Neural crest cell (in vitro differentiated cells): Measurements from ENCODE around the gene ANO4. TPM values are rescaled to one million over a fixed set of nuclear protein-coding genes. Genes with fewer than 3 reads are reported as not detected.

Experiments used
- DNase-seq: peaks from one replicate; pipeline ENCODE4 v3.0.0; 2021; ENCODE audit warnings: low read depth, mixed read lengths, low spot score
- H3K27ac Mint-ChIP-seq: one replicate; pipeline ENCODE4 v1.8.0; 2021; ENCODE audit warnings: mild to moderate bottlenecking, mixed read lengths; ENCODE audit not compliant: unreplicated experiment
- H3K27me3 Mint-ChIP-seq: 2 replicates; pipeline ENCODE4 v1.8.0; 2021; ENCODE audit warnings: low read depth, mild to moderate bottlenecking, mixed read lengths
- H3K36me3 Mint-ChIP-seq: 2 replicates; pipeline ENCODE4 v1.8.0; 2021; ENCODE audit warnings: low read depth, mild to moderate bottlenecking, mixed read lengths
- H3K4me1 Mint-ChIP-seq: 2 replicates; pipeline ENCODE4 v1.8.0; 2021; ENCODE audit warnings: mixed read lengths
- H3K4me3 Mint-ChIP-seq: one replicate; pipeline ENCODE4 v1.8.0; 2021; ENCODE audit warnings: mild to moderate bottlenecking, mixed read lengths
- H3K9me3 Mint-ChIP-seq: 2 replicates; pipeline ENCODE4 v1.8.0; 2021; ENCODE audit warnings: mixed read lengths
- CTCF ChIP-seq: fragments of 200-600 bp; sonication (generic); conservative IDR thresholded peaks from 2 replicates; pipeline ENCODE4 v1.5.0; 2021; ENCODE audit warnings: antibody characterized with exemption, mild to moderate bottlenecking
- total RNA-seq: library from RNA; stranded (reverse); gene quantifications from 2 replicates; pipeline ENCODE4 v1.2.1, GENCODE V29; 2021

The ANO4 gene
- total RNA-seq, 1 donor from 2014 or later = 0.61 TPM

DNA sequence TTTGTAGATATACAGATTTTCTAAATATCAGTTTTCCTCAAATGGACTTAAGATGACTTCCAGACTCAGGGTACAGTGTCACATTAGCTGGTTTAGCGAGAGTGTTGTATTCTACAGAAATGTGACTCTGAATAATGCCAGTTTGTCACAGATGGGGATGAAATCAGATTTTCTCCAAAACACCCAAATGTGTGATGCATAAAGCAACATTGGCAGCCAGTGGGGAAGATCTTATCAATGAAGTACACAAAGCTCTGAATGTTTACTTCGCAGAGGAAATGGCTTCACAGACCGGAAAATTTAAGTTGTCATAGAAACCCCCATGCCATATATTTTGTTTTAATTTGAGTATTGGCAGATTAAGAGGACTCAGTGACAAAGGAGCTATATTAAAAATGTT, 29.9 kb downstream of the ANO4 start:
- Mint-ChIP-seq H3K9me3 (no peaks in the 10 kb centered on the region), H3K4me1 (no peaks in the 10 kb centered on the region), H3K27ac (no peak overlapping the region), H3K4me3 (no peak overlapping the region), H3K27me3 (peaks cover 13% of the 10 kb centered on the region), H3K36me3 (no peaks in the 10 kb centered on the region)
- no peak for TF ChIP-seq CTCF
- no peak for DNase-seq

DNA sequence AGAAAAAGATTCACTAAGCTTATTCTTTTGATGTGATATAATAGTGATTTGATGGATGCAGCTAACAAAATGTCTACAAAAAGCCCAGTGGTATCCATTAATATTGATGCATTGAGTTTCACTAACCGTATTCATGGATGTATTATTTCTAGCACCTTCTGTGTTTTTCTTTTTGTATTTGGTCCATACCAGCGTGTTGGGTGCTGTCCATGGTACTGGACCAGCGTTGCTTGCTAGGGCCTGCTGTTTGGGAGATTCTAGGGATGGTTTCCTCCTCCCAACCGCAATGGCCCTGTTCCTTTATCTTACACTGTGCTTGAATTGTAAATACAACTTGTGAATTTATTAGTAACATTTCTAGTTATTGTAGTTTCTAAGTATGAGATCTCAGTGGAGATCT, 31.7 kb downstream of the ANO4 start:
- H3K27ac Mint-ChIP-seq = no peak overlapping the region
- H3K4me1 Mint-ChIP-seq = no peaks in the 10 kb centered on the region
- H3K4me3 Mint-ChIP-seq = no peak overlapping the region
- no peaks in the 10 kb centered on the region for H3K9me3 Mint-ChIP-seq
- H3K36me3 Mint-ChIP-seq = no peaks in the 10 kb centered on the region
- no peak for TF ChIP-seq CTCF
- peak; percentile 60 for DNase-seq
- peaks cover 9% of the 10 kb centered on the region for H3K27me3 Mint-ChIP-seq

GRCh38 chr12:100827901-100828520, 33.4 kb downstream of the ANO4 start:
- DNase-seq = peak; percentile 1
- Mint-ChIP-seq H3K27me3 (peaks cover 11% of the 10 kb centered on the region), H3K4me1 (no peaks in the 10 kb centered on the region), H3K27ac (no peak overlapping the region), H3K4me3 (no peak overlapping the region), H3K36me3 (no peaks in the 10 kb centered on the region), H3K9me3 (no peaks in the 10 kb centered on the region)
- TF ChIP-seq CTCF = peak; percentile 80

DNA sequence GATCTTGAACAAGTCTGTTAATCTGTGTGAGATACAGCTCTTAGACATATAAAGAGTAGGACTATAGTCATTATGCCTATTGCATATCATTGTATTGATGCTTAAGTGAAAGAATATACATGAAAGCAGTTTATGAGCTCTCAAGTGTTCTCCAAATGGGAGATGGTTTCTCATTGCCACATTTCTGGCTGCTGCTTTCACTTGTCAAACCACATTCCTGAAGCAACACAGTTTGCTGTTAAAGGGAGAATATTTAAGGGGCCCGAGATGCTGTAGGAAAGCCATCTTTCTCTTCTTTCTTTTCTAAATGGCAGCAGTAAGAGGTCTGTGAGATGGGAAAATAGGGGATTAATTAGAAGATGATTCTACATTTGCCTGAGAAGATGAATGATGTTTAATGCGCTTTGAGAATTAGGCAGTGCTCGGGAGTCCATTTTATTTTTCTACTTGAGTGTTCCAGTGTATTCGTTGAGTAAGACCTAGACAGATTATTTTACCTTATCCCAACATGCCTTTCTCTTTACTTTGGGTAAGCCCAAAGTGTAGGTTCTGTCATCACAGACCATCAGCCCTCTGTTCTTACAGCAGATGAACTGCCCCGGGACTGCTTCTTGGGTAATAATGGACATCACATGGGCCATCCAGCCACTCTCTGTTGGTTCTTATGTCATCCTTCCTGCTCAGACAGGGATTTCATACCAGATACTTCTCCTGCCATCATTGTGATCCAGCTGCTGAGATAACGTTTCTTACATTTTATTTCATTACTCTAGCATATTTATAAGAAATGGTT, 35.6 kb downstream of the ANO4 start:
- H3K4me3 Mint-ChIP-seq = no peak overlapping the region
- peaks cover 9% of the 10 kb centered on the region for H3K27me3 Mint-ChIP-seq
- no peaks in the 10 kb centered on the region for H3K36me3 Mint-ChIP-seq
- no peak for DNase-seq
- H3K9me3 Mint-ChIP-seq = no peaks in the 10 kb centered on the region
- no peak for TF ChIP-seq CTCF
- H3K27ac Mint-ChIP-seq = no peak overlapping the region
- H3K4me1 Mint-ChIP-seq = no peaks in the 10 kb centered on the region

DNA sequence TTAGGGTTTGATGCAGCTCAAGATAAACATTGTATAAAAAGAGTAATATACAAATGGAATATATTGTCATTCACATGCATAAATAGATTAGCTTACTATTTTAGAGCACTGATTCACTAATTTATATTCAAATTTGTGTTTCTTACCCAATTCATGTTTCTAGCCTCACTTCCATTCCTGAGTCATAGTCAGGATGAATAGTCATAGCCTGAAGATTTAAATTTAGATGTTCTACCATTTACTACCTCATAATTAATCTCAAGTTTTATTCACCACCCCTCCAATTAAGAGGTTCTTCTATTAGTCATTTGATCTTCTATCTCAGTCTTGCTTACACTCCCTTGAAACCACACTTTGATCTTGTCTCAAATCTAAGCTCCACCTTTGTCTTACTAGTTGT, 38.7 kb downstream of the ANO4 start:
- Mint-ChIP-seq H3K4me1 (no peaks in the 10 kb centered on the region), H3K9me3 (no peaks in the 10 kb centered on the region), H3K27me3 (peaks cover 9% of the 10 kb centered on the region), H3K36me3 (no peaks in the 10 kb centered on the region), H3K27ac (no peak overlapping the region), H3K4me3 (no peak overlapping the region)
- TF ChIP-seq CTCF = no peak
- DNase-seq = no peak
